GM23248 (cell line): ENCODE data around the gene CAPN11.

Experiments
- EZH2 ChIP-seq: fragments of 200-600 bp; sonication (generic); IDR thresholded peaks from 2 replicates; pipeline ENCODE4 v1.6.1; 2018; ENCODE audit warnings: antibody characterized with exemption, mild to moderate bottlenecking; ENCODE audit not compliant: insufficient read depth, poor library complexity, severe bottlenecking
- EZH2phosphoT487 ChIP-seq: fragments of 200-600 bp; sonication (generic); IDR thresholded peaks from 2 replicates; pipeline ENCODE4 v1.6.1; 2018; ENCODE audit warnings: antibody characterized with exemption, moderate library complexity, mild to moderate bottlenecking, low read depth; ENCODE audit not compliant: insufficient read depth

- TF ChIP-seq EZH2: no peak
- no peak for TF ChIP-seq EZH2phosphoT487
Observed at GRCh38 chr6:44207966-44208365, 49.3 kb downstream of the CAPN11 start.
